Heart right ventricle (tissue), 16 donors: Measurements from ENCODE around the gene MLLT3. TPM values are rescaled to one million over a fixed set of nuclear protein-coding genes. Genes with fewer than 3 reads are reported as not detected.
A peak's percentile ranks its signal among the peaks of the same experiment; 100 is the strongest.
"Not testable (repeated sequence)": the region's sequence is repeated elsewhere in the genome, so short reads cannot be mapped to it uniquely, and the experiment has no call there.

Experiments
- ATAC-seq, 8 donors: fragments of 200-7000 bp; cut with Tn5 transposase; one replicate each; pipeline ENCODE4 v1.9.1; 2020; ENCODE audit warnings: mild to moderate bottlenecking in 8 of 8, moderate library complexity in 8 of 8, moderate number of reproducible peaks in 1 of 8
- DNase-seq, 2 donors: peaks; one replicate each; pipeline ENCODE4 v3.0.0-alpha.2; 2020
- H3K27ac ChIP-seq, 10 donors: fragments of 200-600 bp; sonication (generic) in 2 of 10; one replicate each; pipeline versions ENCODE4 v1.5.0 to v1.8.0; 2020 to 2022; ENCODE audit warnings: mild to moderate bottlenecking in 3 of 10
- H3K27me3 ChIP-seq, 7 donors: fragments of 200-600 bp; one replicate each; pipeline ENCODE4 v1.8.0; 2021 to 2022; ENCODE audit warnings: mild to moderate bottlenecking in 2 of 7
- H3K36me3 ChIP-seq, 9 donors: fragments of 200-600 bp; sonication (generic) in 1 of 9; one replicate each; pipeline versions ENCODE4 v1.5.0 to v1.8.0; 2020 to 2022; ENCODE audit warnings: mild to moderate bottlenecking in 2 of 9
- H3K4me1 ChIP-seq, 9 donors: fragments of 200-600 bp; sonication (generic) in 1 of 9; one replicate each; pipeline versions ENCODE4 v1.5.0 to v1.8.0; 2020 to 2022; ENCODE audit warnings: mild to moderate bottlenecking in 4 of 9
- H3K4me3 ChIP-seq, 10 donors: fragments of 200-600 bp; sonication (generic) in 2 of 10; one replicate each; pipeline versions ENCODE4 v1.5.0 to v1.8.0; 2020 to 2022; ENCODE audit warnings: mild to moderate bottlenecking in 7 of 10, moderate library complexity in 2 of 10
- H3K9me3 ChIP-seq, 11 donors: fragments of 200-600 bp in 10 of 11; sonication (generic) in 2 of 11; one replicate each; pipeline versions ENCODE4 v1.5.0 to v1.8.0; 2013 to 2022; ENCODE audit warnings: mild to moderate bottlenecking in 2 of 11, control low read depth in 1 of 11, moderate library complexity in 1 of 11
- WGBS, 2 donors: extraction: QIAGEN DNeasy Blood & Tissue Kit; methylation state at CpG; one replicate each; pipeline ENCODE4 v1.1.7; 2013; ENCODE audit warnings: inconsistent platforms in 1 of 2; 5-methylcytosine and 5-hydroxymethylcytosine counted together
- intact Hi-C, 10 donors: fragments of 100-400 bp; cut with DNase I; formaldehyde crosslinking; loops; one replicate each; pipeline versions ENCODE4 v1.11.1 to v1.14.2; 2022
- polyA plus RNA-seq, 2 donors: library from polyadenylated mRNA; stranded (reverse); fragments of 200-250 nt; gene quantifications; one replicate each; pipeline ENCODE4 v1.2.3, GENCODE V29; 2013
- total RNA-seq, 10 donors: library from RNA; stranded (reverse); fragmentation: NEBNext Ultra II Directional in 3 of 10; extraction: Animal tissue kit (Norgen Biotek cat#: 25700) in 3 of 10; gene quantifications; one replicate each; pipeline versions ENCODE4 v1.2.1 to v1.2.4, GENCODE V29; 2021 to 2023
- TF ChIP-seq, protein P1 (sequence below), 9 donors: fragments of 200-600 bp; sonication (generic) in 2 of 9; IDR thresholded peaks; one replicate each; pipeline versions ENCODE4 v1.5.0 to v1.8.0; 2021 to 2022; ENCODE audit warnings: antibody characterized with exemption in 9 of 9, mild to moderate bottlenecking in 5 of 9, moderate library complexity in 1 of 9
- donor health status: Arrhythmogenic right ventricular cardiomyopathy.
- donor health status: ischemic (EF 13 %, LVEDD 7.1; RV severe dilation, severe dysfunction).
- donor health status: healthy with polysubstance abuse.
- donor health status: DM: no; HTN: yes; CAD: no.
- donor health status: DM: no; HTN: no; CAD: no.
- donor health status: ischemic (EF 25% LVEDD 6.9; RV normal size, moderate dysfunction).
- donor health status: ischemic (EF 25% LVEDD 5.7; RV mildly dilated, moderate dysfunction).
- donor health status: healthy.
- donor health status: DM: yes; HTN: yes; CAD: no.
- donor health status: Ischemic cardiomyopathy.
- donor health status: ischemic (EF 35%, LVEDD 5.7; RV mildly dilated, moderate dysfunction).
- donor health status: nonischemic (EF 11% LVEDD 7.7; RV severe dilation, severe dysfunction).
- donor health status: DM: yes; HTN: yes; CAD: no.
- donor health status: PGD.
- donor health status: ischemic (EF 29% LVEDD 5.4; RV normal size, mild dysfunction).
- donor health status: nonischemic (EF 23%, LVEDD 6.1; RV moderate dilation, normal function).

MLLT3 gene
- total and polyA plus RNA-seq, 12 donors = 4.3 to 22.7 (median 13.5) TPM

DNA sequence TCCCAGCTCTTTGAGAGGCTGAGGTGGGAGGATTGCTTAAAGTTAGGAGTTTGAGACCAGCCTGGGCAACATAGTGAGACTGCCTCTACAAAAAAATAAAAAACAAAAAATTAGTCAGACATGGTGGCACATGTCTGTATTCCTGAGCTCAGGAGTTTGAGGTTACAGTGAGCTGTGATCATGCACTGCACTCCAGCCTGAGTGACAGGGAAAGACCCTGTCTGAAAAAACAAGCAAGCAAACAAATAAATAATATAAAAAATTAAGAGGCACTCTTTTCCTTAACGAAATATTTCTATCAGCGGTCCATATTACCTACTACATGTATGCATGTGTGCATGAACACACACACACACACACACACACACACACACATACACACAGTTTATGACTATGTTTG is 40.8 kb upstream of the MLLT3 start:
- H3K4me3 ChIP-seq = no peak overlapping the region
- WGBS, 2 donors = 95% methylated on average over 2 of the region's 2 CpGs
- DNase-seq = no peak
- ATAC-seq = no peak
- no peaks in the 10 kb centered on the region for H3K27me3 ChIP-seq
- H3K4me1 ChIP-seq = peaks cover 0 to 31% (median 4%) of the 10 kb centered on the region in 9 donors
- intact Hi-C loops = no loop called here
- no peaks in the 10 kb centered on the region for H3K36me3 ChIP-seq
- H3K9me3 ChIP-seq = no peaks in the 10 kb centered on the region
- H3K27ac ChIP-seq = no peak overlapping the region
- TF ChIP-seq, protein P1, sequence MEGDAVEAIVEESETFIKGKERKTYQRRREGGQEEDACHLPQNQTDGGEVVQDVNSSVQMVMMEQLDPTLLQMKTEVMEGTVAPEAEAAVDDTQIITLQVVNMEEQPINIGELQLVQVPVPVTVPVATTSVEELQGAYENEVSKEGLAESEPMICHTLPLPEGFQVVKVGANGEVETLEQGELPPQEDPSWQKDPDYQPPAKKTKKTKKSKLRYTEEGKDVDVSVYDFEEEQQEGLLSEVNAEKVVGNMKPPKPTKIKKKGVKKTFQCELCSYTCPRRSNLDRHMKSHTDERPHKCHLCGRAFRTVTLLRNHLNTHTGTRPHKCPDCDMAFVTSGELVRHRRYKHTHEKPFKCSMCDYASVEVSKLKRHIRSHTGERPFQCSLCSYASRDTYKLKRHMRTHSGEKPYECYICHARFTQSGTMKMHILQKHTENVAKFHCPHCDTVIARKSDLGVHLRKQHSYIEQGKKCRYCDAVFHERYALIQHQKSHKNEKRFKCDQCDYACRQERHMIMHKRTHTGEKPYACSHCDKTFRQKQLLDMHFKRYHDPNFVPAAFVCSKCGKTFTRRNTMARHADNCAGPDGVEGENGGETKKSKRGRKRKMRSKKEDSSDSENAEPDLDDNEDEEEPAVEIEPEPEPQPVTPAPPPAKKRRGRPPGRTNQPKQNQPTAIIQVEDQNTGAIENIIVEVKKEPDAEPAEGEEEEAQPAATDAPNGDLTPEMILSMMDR (IDR thresholded peaks at IDR 0.05) = no peak

DNA sequence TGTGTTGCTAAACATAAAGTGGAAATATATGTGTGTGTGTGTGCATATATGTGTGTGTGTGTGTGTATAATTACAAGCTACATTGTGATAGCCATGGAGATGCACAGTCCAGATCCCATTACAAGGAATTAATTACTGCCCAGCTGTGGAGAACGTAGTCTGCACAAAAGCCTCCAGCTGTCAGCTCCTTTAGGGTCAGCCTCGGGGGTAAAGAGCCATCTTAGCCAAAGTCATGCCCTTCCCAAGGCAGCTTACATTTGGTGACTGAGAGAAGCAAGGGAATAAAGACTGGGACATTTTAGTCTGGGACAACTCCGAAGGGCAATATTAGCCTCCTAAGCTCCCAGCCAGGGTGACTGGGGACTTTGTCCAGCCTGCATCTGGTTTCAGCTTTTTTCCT is 39.9 kb upstream of the MLLT3 start:
- intact Hi-C loops = no loop called here
- ATAC-seq (no peak), DNase-seq (no peak)
- TF ChIP-seq, protein P1 (IDR thresholded peaks at IDR 0.05) = no peak
- peaks cover 0 to 31% (median 4%) of the 10 kb centered on the region in 9 donors for H3K4me1 ChIP-seq
- H3K4me3 ChIP-seq = no peak overlapping the region
- 61 to 62% methylated on average over 3 of the region's 3 CpGs for WGBS, 2 donors
- H3K36me3 ChIP-seq = no peaks in the 10 kb centered on the region
- H3K9me3 ChIP-seq = no peaks in the 10 kb centered on the region
- no peak overlapping the region for H3K27ac ChIP-seq
- no peaks in the 10 kb centered on the region for H3K27me3 ChIP-seq

DNA sequence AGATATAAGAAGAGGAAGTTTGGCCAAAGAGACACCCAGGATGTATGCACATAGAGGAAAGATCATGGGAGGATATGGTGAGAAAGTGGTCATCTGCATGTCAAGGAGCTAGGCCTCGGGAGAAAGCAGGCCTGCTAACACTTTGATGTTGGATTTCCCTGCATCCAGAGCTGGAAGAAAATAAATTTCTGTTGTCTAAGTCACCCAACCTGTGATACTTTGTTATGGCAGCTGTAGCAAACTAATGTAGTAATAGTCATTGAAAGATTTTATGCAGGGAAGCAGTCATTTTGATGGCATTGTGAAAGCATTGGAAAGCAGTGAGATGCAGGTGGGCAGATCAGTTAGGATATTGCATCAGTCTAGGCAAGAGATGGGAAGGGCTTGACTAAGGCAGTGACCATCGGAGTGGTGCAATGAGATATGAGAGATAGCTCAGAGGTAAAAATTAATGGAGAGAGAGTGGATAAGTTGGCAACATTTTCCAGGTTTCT is 37.2 kb upstream of the MLLT3 start:
- intact Hi-C loops = loop anchor here in 1 of 10 donors (10.0 kb wide), 1 partner anchor 1445 kb away; no protein-coding TSS in a partner anchor
- 74 to 79% methylated on average over 2 of the region's 2 CpGs for WGBS, 2 donors
- no peaks in the 10 kb centered on the region for H3K27me3 ChIP-seq
- no peaks in the 10 kb centered on the region for H3K36me3 ChIP-seq
- ATAC-seq (no peak), DNase-seq (no peak)
- peaks cover 0 to 1% (median 0%) of the 10 kb centered on the region in 11 donors for H3K9me3 ChIP-seq
- H3K4me3 ChIP-seq = peak overlapping the region in 4 of 10 donors; percentile 54 to 63 (median 62)
- no peak overlapping the region for H3K27ac ChIP-seq
- TF ChIP-seq, protein P1 (IDR thresholded peaks at IDR 0.05) = no peak
- H3K4me1 ChIP-seq = peaks cover 0 to 31% (median 4%) of the 10 kb centered on the region in 9 donors

DNA sequence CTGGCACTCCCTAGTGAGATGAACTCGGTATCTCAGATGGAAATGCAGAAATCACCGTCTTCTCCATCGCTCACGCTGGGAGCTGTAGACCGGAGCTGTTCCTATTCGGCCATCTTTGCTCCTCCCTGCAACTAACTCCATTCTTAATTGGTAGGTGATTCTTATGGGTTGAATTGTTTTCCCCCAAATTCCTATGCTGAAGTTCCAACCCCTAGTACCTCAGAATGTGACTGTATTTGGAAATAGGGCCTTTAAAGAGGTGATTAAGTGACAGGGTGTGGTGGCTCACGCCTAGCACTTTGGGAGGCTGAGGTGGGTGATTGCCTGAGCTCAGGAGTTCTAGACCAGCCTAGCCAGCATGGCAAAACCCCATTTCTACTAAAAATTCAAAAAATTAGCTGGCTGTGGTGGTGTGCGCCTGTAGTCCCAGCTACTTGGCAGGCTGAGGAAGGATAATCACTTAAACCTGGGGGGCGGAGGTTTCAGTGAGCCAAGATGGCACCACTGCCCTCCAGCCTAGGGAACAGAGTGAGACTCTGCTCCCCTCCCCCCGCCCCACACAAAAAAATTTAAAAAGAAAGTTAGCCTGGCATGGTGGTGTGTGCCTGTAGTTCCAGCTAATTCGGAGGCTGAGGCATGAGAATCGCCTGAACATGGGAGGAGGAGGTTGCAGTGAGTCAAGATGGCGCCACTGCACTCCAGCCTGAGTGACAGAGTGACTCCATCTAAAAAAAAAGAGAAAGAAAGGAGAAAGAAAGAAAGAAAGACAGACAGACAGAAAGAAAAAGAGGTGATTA is 36.6 kb upstream of the MLLT3 start:
- no peaks in the 10 kb centered on the region for H3K27me3 ChIP-seq
- peak overlapping the region; percentile 11 to 63 (median 55) for H3K4me3 ChIP-seq
- H3K27ac ChIP-seq = peak overlapping the region in 6 of 10 donors; percentile 8 to 58 (median 26)
- intact Hi-C loops = loop anchor here in 1 of 10 donors (10.0 kb wide), 1 partner anchor 1446 kb away; no protein-coding TSS in a partner anchor
- H3K9me3 ChIP-seq = peaks cover 0 to 8% (median 0%) of the 10 kb centered on the region in 11 donors
- TF ChIP-seq, protein P1 (IDR thresholded peaks at IDR 0.05) = no peak
- ATAC-seq (peak in 2 of 8 donors; percentile 19 to 55), DNase-seq (no peak)
- H3K4me1 ChIP-seq = peaks cover 0 to 31% (median 4%) of the 10 kb centered on the region in 9 donors
- no peaks in the 10 kb centered on the region for H3K36me3 ChIP-seq
- 72 to 76% methylated on average over 13 of the region's 13 CpGs for WGBS, 2 donors

DNA sequence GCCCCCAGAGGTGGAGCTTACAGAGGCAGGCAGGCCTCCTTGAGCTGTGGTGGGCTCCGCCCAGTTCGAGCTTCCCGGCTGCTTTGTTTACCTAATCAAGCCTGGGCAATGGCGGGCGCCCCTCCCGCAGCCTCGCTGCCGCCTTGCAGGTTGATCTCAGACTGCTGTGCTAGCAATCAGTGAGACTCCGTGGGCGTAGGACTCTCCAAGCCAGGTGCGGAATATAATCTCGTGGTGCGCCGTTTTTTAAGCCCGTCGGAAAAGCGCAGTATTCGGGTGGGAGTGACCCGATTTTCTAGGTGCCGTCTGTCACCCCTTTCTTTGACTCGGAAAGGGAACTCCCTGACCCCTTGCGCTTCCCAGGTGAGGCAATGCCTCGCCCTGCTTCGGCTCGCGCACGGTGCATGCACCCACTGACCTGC is 36.0 kb upstream of the MLLT3 start:
- intact Hi-C loops = loop anchor here in 1 of 10 donors (10.0 kb wide), 1 partner anchor 1447 kb away; no protein-coding TSS in a partner anchor
- not testable (repeated sequence) for ATAC-seq, DNase-seq, H3K27me3 ChIP-seq, H3K36me3 ChIP-seq, H3K9me3 ChIP-seq
- WGBS, 2 donors = 35 to 43% methylated on average over 15 to 23 of the region's 27 CpGs
- Histone ChIP-seq H3K4me3 (peak overlapping the region; percentile 11 to 63 (median 55)), H3K4me1 (peaks cover 0 to 31% (median 4%) of the 10 kb centered on the region in 9 donors), H3K27ac (peak overlapping the region in 6 of 10 donors; percentile 8 to 58 (median 26))
